Astrocyte (in vitro differentiated cells and primary cell): ENCODE results near the gene FOS. TPM values are rescaled to one million over a fixed set of nuclear protein-coding genes. Genes with fewer than 3 reads are reported as not detected.

Experiments
- DNase-seq: peaks from one replicate; pipeline ENCODE4 v3.0.0-alpha.2; 2010; ENCODE audit warnings: low read depth
- FAIRE-seq: peaks from 2 replicates; lab custom pipeline; 2011; peaks lifted over from hg19 to GRCh38; lab: Jason Lieb, UNC
- H2AFZ ChIP-seq: 2 replicates; pipeline ENCODE4 v1.6.0; 2012; ENCODE audit warnings: low read depth, low read length, inconsistent platforms
- H3K27ac ChIP-seq: 2 replicates; pipeline ENCODE4 v1.5.1; 2011; ENCODE audit warnings: low read depth, low read length, inconsistent platforms
- H3K27me3 ChIP-seq: 2 replicates; pipeline ENCODE4 v1.6.0; 2011; ENCODE audit warnings: low read length, inconsistent platforms; ENCODE audit not compliant: insufficient read depth
- H3K36me3 ChIP-seq: 2 replicates; pipeline ENCODE4 v1.5.1; 2011; ENCODE audit warnings: low read length, inconsistent platforms; ENCODE audit not compliant: insufficient read depth
- H3K4me1 ChIP-seq: 2 replicates; pipeline ENCODE4 v1.5.1; 2011; ENCODE audit warnings: low read length, inconsistent platforms; ENCODE audit not compliant: insufficient read depth
- H3K4me2 ChIP-seq: 2 replicates; pipeline ENCODE4 v1.6.0; 2012; ENCODE audit warnings: low read length, inconsistent platforms
- H3K4me3 ChIP-seq: 2 replicates; pipeline ENCODE4 v1.5.1; 2011; ENCODE audit warnings: low read depth, mild to moderate bottlenecking, low read length, inconsistent platforms; ENCODE audit not compliant: insufficient read depth
- H3K79me2 ChIP-seq: 2 replicates; pipeline ENCODE4 v1.6.0; 2012; ENCODE audit warnings: mild to moderate bottlenecking, low read length, inconsistent platforms; ENCODE audit not compliant: insufficient read depth
- H3K9ac ChIP-seq: 2 replicates; pipeline ENCODE4 v1.6.0; 2012; ENCODE audit warnings: mild to moderate bottlenecking, low read length, inconsistent platforms
- H3K9me3 ChIP-seq: 2 replicates; pipeline ENCODE4 v1.5.1; 2012; ENCODE audit warnings: low read depth, mild to moderate bottlenecking, low read length, inconsistent platforms; ENCODE audit not compliant: insufficient read depth
- H4K20me1 ChIP-seq: 2 replicates; pipeline ENCODE4 v1.6.0; 2012; ENCODE audit warnings: low read length, inconsistent platforms; ENCODE audit not compliant: insufficient read depth
- H3K27ac Mint-ChIP-seq: one replicate; pipeline ENCODE4 v1.8.0; 2021; ENCODE audit warnings: mild to moderate bottlenecking, mixed read lengths; ENCODE audit not compliant: unreplicated experiment
- H3K27me3 Mint-ChIP-seq: one replicate; pipeline ENCODE4 v1.8.0; 2021; ENCODE audit warnings: low read depth, mixed read lengths; ENCODE audit not compliant: unreplicated experiment
- H3K36me3 Mint-ChIP-seq: one replicate; pipeline ENCODE4 v1.8.0; 2021; ENCODE audit warnings: low read depth, mixed read lengths; ENCODE audit not compliant: unreplicated experiment
- H3K4me1 Mint-ChIP-seq: one replicate; pipeline ENCODE4 v1.8.0; 2021; ENCODE audit warnings: low read depth, mixed read lengths; ENCODE audit not compliant: unreplicated experiment
- H3K4me3 Mint-ChIP-seq: one replicate; pipeline ENCODE4 v1.8.0; 2021; ENCODE audit warnings: mild to moderate bottlenecking, moderate library complexity, mixed read lengths; ENCODE audit not compliant: unreplicated experiment
- H3K9me3 Mint-ChIP-seq: one replicate; pipeline ENCODE4 v1.8.0; 2021; ENCODE audit warnings: mild to moderate bottlenecking, mixed read lengths; ENCODE audit not compliant: unreplicated experiment
- CTCF ChIP-seq: IDR thresholded peaks from 2 replicates; pipeline ENCODE4 v1.5.1; 2011; ENCODE audit warnings: low read depth, mild to moderate bottlenecking, inconsistent platforms, low read length, moderate library complexity; ENCODE audit not compliant: insufficient read depth
- EZH2 ChIP-seq: IDR thresholded peaks from 2 replicates; pipeline ENCODE4 v1.6.1; 2012; ENCODE audit warnings: mild to moderate bottlenecking, low read length, inconsistent platforms; ENCODE audit not compliant: insufficient read depth
- total RNA-seq: library from RNA; stranded (reverse); gene quantifications from 2 replicates; pipeline ENCODE4 v1.2.1, GENCODE V29; 2021

The FOS gene
- total RNA-seq, 1 donor from 2014 or later: 57.7 TPM

DNA sequence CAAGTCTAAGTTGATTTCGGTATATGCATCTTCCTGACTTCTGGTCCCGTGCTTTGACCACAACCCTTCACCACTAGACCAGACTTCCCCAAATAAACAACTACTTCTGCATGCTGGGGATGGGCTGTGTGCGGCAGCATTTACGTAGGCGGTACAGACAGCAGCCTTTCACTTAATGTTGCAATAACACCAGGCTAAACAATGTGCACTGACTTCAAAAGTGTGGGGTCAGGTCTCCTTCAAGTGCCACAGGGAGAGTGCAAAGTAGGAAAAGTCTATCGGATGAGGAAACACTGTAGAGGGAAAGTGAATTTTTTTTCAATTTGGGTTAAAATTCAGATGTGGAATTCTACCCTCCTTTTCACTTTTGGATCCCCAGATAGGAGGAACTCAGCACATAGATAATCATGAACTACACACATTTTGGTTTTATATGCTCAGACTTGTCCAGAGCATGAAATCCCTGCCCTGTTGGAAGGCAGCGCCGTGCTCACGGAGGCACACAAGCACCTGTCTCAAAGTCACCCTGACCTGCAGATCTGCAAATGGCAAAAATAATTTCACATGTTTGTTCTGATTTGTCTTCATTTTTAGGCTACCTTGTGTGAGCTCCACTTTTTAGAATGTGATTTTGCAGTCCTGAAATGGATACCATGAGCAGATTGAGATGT lies 3.6 kb upstream of the FOS start:
- no peaks in the 10 kb centered on the region for H3K9me3 Mint-ChIP-seq
- no peak for TF ChIP-seq CTCF
- no peak for TF ChIP-seq EZH2
- FAIRE-seq (no peak), DNase-seq (no peak)
- no peak overlapping the region for H3K27ac Mint-ChIP-seq
- H2AFZ ChIP-seq: no peak overlapping the region
- no peaks in the 10 kb centered on the region for H3K36me3 ChIP-seq
- H3K79me2 ChIP-seq: peaks cover 11% of the 10 kb centered on the region
- H3K9me3 ChIP-seq: no peaks in the 10 kb centered on the region
- H3K27me3 ChIP-seq: no peaks in the 10 kb centered on the region
- peaks cover 10% of the 10 kb centered on the region for H3K4me1 Mint-ChIP-seq
- no peak overlapping the region for H3K27ac ChIP-seq
- peaks cover 13% of the 10 kb centered on the region for H4K20me1 ChIP-seq
- H3K27me3 Mint-ChIP-seq: no peaks in the 10 kb centered on the region
- H3K9ac ChIP-seq: no peak overlapping the region
- no peak overlapping the region for H3K4me3 Mint-ChIP-seq
- no peak overlapping the region for H3K4me3 ChIP-seq
- peaks cover 27% of the 10 kb centered on the region for H3K4me1 ChIP-seq
- H3K36me3 Mint-ChIP-seq: no peaks in the 10 kb centered on the region
- no peak overlapping the region for H3K4me2 ChIP-seq

DNA sequence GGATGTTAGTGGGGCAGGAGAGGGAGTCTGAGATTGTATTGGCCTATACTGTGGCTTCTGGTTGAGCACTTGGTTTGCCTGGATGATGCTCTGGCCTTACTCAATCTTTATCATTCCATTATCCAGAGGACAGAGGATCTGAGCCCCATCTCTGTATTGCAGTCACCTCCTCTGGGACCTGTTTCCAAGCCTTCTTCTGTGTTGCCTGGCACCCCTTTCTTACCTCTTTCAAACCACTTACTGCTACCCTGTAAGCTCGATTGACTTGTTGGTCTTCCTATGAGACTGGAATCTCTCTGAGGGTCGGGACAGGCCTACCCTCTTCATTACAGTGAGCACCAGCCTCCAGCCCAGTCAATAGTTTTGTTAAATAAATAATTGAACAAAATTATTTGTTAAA lies 3.0 kb upstream of the FOS start:
- Histone ChIP-seq H3K4me1 (peaks cover 27% of the 10 kb centered on the region), H3K9me3 (no peaks in the 10 kb centered on the region), H4K20me1 (peaks cover 19% of the 10 kb centered on the region), H3K4me3 (no peak overlapping the region), H3K79me2 (peaks cover 15% of the 10 kb centered on the region), H3K27ac (no peak overlapping the region), H3K27me3 (no peaks in the 10 kb centered on the region), H3K36me3 (peaks cover 3% of the 10 kb centered on the region), H3K9ac (no peak overlapping the region), H3K4me2 (no peak overlapping the region), H2AFZ (no peak overlapping the region)
- Mint-ChIP-seq H3K36me3 (peaks cover 5% of the 10 kb centered on the region), H3K27me3 (no peaks in the 10 kb centered on the region), H3K9me3 (no peaks in the 10 kb centered on the region), H3K4me3 (no peak overlapping the region), H3K4me1 (peaks cover 10% of the 10 kb centered on the region), H3K27ac (no peak overlapping the region)
- DNase-seq (no peak), FAIRE-seq (no peak)
- TF ChIP-seq CTCF (no peak), EZH2 (no peak)
